Loucy (cell line): Measurements from ENCODE around the gene TPI1.
A peak's percentile ranks its signal among the peaks of the same experiment; 100 is the strongest.

Source experiments
- H2AFZ ChIP-seq: fragments of 200-600 bp; sonication (generic); 2 replicates; pipeline ENCODE4 v1.6.0; 2016; ENCODE audit warnings: antibody characterized with exemption, mild to moderate bottlenecking, low read length, moderate library complexity
- H3F3A ChIP-seq: fragments of 200-600 bp; 2 replicates; pipeline ENCODE4 v1.6.0; 2016; ENCODE audit warnings: antibody characterized with exemption, low read depth, mild to moderate bottlenecking
- H3K27me3 ChIP-seq: fragments of 200-600 bp; sonication (generic); 2 replicates; pipeline ENCODE4 v1.6.1; 2014; ENCODE audit warnings: low read length, mild to moderate bottlenecking; ENCODE audit not compliant: insufficient read depth, poor library complexity, severe bottlenecking
- H3K36me3 ChIP-seq: fragments of 200-600 bp; sonication (generic); 2 replicates; pipeline ENCODE4 v1.6.1; 2016; ENCODE audit warnings: low read length; ENCODE audit not compliant: insufficient read depth
- H3K4me1 ChIP-seq: fragments of 200-600 bp; sonication (generic); 2 replicates; pipeline ENCODE4 v1.5.1; 2014; ENCODE audit warnings: low read length, mild to moderate bottlenecking; ENCODE audit not compliant: insufficient read depth, poor library complexity, severe bottlenecking
- H3K4me2 ChIP-seq: fragments of 200-600 bp; sonication (generic); 2 replicates; pipeline ENCODE4 v1.6.0; 2014; ENCODE audit warnings: antibody characterized with exemption, low read length, low read depth, mild to moderate bottlenecking; ENCODE audit not compliant: poor library complexity, severe bottlenecking
- H3K4me3 ChIP-seq: fragments of 200-600 bp; sonication (generic); 2 replicates; pipeline ENCODE4 v1.5.1; 2014; ENCODE audit warnings: low read length, mild to moderate bottlenecking, mixed read lengths; ENCODE audit not compliant: poor library complexity, severe bottlenecking
- H3K79me2 ChIP-seq: fragments of 200-600 bp; sonication (generic); 2 replicates; pipeline ENCODE4 v1.6.1; 2014; ENCODE audit warnings: low read length; ENCODE audit not compliant: insufficient read depth
- H3K9ac ChIP-seq: fragments of 200-600 bp; sonication (generic); 2 replicates; pipeline ENCODE4 v1.6.0; 2014; ENCODE audit warnings: mild to moderate bottlenecking, low read depth, low read length, moderate library complexity; ENCODE audit not compliant: poor library complexity, severe bottlenecking
- H3K9me2 ChIP-seq: fragments of 200-600 bp; sonication (generic); replicated peaks from 2 replicates; pipeline ENCODE4 v1.6.1; 2016; ENCODE audit warnings: low read depth, low read length, mixed read lengths
- H3K9me3 ChIP-seq: fragments of 200-600 bp; sonication (generic); 2 replicates; pipeline ENCODE4 v1.6.1; 2014; ENCODE audit warnings: mild to moderate bottlenecking, antibody characterized with exemption, low read length, low read depth; ENCODE audit not compliant: insufficient read depth
- H4K20me1 ChIP-seq: fragments of 200-600 bp; sonication (generic); 2 replicates; pipeline ENCODE4 v1.6.0; 2014; ENCODE audit warnings: antibody characterized with exemption, low read length, mild to moderate bottlenecking; ENCODE audit not compliant: insufficient read depth, poor library complexity, severe bottlenecking
- CTCF ChIP-seq: fragments of 200-600 bp; sonication (generic); conservative IDR thresholded peaks from 2 replicates; pipeline ENCODE4 v1.5.1; 2014; ENCODE audit warnings: mild to moderate bottlenecking, antibody characterized with exemption, low read length
- EZH2phosphoT487 ChIP-seq: fragments of 200-600 bp; IDR thresholded peaks from 2 replicates; pipeline ENCODE4 v1.6.1; 2018; ENCODE audit warnings: antibody characterized with exemption, mild to moderate bottlenecking, moderate library complexity, borderline replicate concordance

TPI1 gene

DNA sequence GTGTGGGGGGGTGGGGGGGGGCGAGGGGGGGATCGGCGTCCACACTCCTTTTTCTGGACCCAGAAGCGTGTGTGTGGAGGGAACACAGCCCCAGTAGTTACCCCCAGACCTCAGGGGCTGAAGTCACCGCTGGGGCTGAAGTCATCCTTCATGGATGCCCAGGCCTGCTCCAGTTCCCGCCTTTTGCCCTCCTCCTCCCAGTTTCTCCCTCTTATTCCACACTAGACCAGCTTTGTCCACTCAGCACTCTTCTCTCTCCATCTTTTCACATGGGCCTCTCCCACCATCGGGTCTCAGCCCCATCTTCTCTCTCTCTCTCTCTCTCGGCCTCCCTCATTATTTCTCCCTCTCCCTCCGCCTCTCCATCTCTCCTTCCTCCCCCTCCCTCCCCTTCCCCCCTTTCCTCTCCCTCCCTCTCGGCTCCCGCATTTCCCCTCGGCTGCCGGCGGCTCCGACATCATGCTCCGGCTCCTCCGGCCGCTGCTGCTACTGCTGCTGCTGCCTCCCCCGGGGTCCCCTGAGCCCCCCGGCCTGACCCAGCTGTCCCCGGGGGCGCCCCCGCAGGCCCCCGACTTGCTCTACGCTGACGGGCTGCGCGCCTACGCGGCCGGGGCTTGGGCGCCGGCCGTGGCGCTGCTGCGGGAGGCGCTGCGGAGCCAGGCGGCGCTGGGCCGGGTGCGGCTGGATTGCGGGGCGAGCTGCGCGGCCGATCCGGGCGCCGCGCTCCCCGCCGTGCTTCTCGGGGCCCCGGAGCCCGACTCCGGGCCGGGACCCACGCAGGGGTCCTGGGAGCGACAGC, 39.1 kb upstream of the TPI1 start, which contains the start of gene P3H3:
Gene P3H3, plus strand, starts transcription at position 426 of the 799 bp plus-strand sequence. Its CDS starts 34 bp downstream, at position 460.
- Histone ChIP-seq H2AFZ (peak within 1 kb of the TSS; percentile 69), H3K27me3 (no peaks in the 10 kb centered on the region), H3K79me2 (peaks cover 25% of the 10 kb centered on the region; the same call in 1 of the 2 replicates), H3K4me3 (peak within 1 kb of the TSS; percentile 77), H3K9me2 (no peaks in the 10 kb centered on the region), H3K9ac (peak within 1 kb of the TSS; percentile 89), H3K4me2 (peak within 1 kb of the TSS; percentile 77), H3K9me3 (no peaks in the 10 kb centered on the region), H3K36me3 (peaks cover 1% of the 10 kb centered on the region; the same call in 1 of the 2 replicates), H4K20me1 (no peaks in the 10 kb centered on the region), H3F3A (no peaks in the 10 kb centered on the region), H3K4me1 (peaks cover 21% of the 10 kb centered on the region)
- TF ChIP-seq EZH2phosphoT487 (no peak), CTCF (peak; percentile 15; the same call in 1 of the 2 replicates)

- peak overlapping the region; percentile 62 for H2AFZ ChIP-seq
- H3K9me3 ChIP-seq, result no peaks in the 10 kb centered on the region
- H4K20me1 ChIP-seq, result no peaks in the 10 kb centered on the region
- H3F3A ChIP-seq, result no peaks in the 10 kb centered on the region
- TF ChIP-seq EZH2phosphoT487 (no peak), CTCF (no peak)
- H3K27me3 ChIP-seq, result no peaks in the 10 kb centered on the region
- peak overlapping the region; percentile 77 for H3K4me3 ChIP-seq
- H3K4me1 ChIP-seq, result peaks cover 21% of the 10 kb centered on the region
- H3K36me3 ChIP-seq, result peaks cover 9% of the 10 kb centered on the region; the same call in 1 of the 2 replicates
- H3K79me2 ChIP-seq, result peaks cover 25% of the 10 kb centered on the region; the same call in 1 of the 2 replicates
- H3K9me2 ChIP-seq, result no peaks in the 10 kb centered on the region
- H3K9ac ChIP-seq, result peak overlapping the region; percentile 89
- H3K4me2 ChIP-seq, result peak overlapping the region; percentile 77
Measured at GRCh38 chr12:6828781-6829535, 38.4 kb upstream of the TPI1 start.

DNA sequence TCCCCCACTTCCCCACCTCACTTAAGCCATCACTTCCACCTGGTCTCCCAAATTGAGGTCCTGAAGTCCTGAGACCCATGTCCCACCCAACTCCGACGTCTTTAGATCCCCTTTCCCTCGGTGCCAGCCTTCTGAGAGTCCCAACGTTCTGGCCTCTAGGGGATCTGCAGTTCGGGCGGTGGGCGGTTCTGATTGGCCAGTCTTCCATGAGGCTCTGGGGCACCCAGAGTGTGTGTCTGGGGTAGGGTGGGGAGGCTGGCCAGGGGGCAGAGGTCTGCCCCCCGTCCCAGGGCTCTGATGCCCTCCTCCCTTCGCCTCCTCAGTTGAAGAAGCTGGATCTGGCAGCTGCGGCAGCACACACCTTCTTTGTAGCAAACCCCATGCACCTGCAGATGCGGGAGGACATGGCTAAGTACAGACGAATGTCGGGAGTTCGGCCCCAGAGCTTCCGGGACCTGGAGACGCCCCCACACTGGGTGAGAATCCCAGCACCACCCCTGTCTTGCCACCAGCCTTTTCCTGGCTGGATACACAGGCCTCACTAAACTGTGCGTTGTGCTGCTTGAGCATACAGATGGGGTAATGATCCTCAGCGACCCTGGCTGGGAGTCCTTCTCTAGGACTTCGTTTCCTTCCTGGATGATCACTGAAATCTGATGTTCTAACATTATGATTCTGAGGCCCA, 37.7 kb upstream of the TPI1 start:
- H4K20me1 ChIP-seq, result no peaks in the 10 kb centered on the region
- no peaks in the 10 kb centered on the region for H3F3A ChIP-seq
- peaks cover 21% of the 10 kb centered on the region for H3K4me1 ChIP-seq
- H3K36me3 ChIP-seq, result peaks cover 11% of the 10 kb centered on the region; the same call in 1 of the 2 replicates
- peaks cover 25% of the 10 kb centered on the region; the same call in 1 of the 2 replicates for H3K79me2 ChIP-seq
- H3K4me2 ChIP-seq, result peak overlapping the region; percentile 77
- H3K9ac ChIP-seq, result peak overlapping the region; percentile 89
- H3K4me3 ChIP-seq, result peak overlapping the region; percentile 77
- no peaks in the 10 kb centered on the region for H3K9me3 ChIP-seq
- H2AFZ ChIP-seq, result peak overlapping the region; percentile 62; the same call in 1 of the 2 replicates
- no peaks in the 10 kb centered on the region for H3K27me3 ChIP-seq
- TF ChIP-seq EZH2phosphoT487 (no peak), CTCF (peak; percentile 43)
- H3K9me2 ChIP-seq, result no peaks in the 10 kb centered on the region
